ENCODE measurements around the gene FBXO34. TPM values are rescaled to one million over a fixed set of nuclear protein-coding genes. Genes with fewer than 3 reads are reported as not detected.

Gene FBXO34
- total RNA-seq, result 25.3 and 26.2 TPM in 2 replicates

- Mint-ChIP-seq H3K27ac (peak within 1 kb of the TSS; percentile 96), H3K9me3 (no peaks in the 10 kb centered on the region), H3K4me1 (peaks cover 32% of the 10 kb centered on the region), H3K36me3 (ENCODE audit: low read depth) (peaks cover 2% of the 10 kb centered on the region), H3K4me3 (peak within 1 kb of the TSS; percentile 91), H3K27me3 (no peaks in the 10 kb centered on the region)
- DNase-seq, result peak; percentile 100
- intact Hi-C loops (cut with micrococcal nuclease), result loop anchor here (1.0 to 10.0 kb wide), 7 partner anchors 59 to 166 kb away; partner anchors contain the start of gene DLGAP5
Observed at GRCh38 chr14:55270832-55271571, at the start of gene FBXO34. Gene FBXO34, plus strand, starts transcription at chr14:55271421. Its CDS starts 78,970 bp downstream, at chr14:55350391.

GRCh38 chr14:55221968-55222367 is 49.3 kb upstream of the FBXO34 start:
- Mint-ChIP-seq H3K4me3 (no peak overlapping the region), H3K27me3 (peaks cover 17% of the 10 kb centered on the region), H3K4me1 (peaks cover 3% of the 10 kb centered on the region), H3K36me3 (ENCODE audit: low read depth) (no peaks in the 10 kb centered on the region), H3K27ac (no peak overlapping the region), H3K9me3 (peaks cover 19% of the 10 kb centered on the region)
- intact Hi-C loops (cut with micrococcal nuclease), result no loop called here
- no peak for DNase-seq

- Mint-ChIP-seq H3K4me3 (no peak overlapping the region), H3K27me3 (peaks cover 17% of the 10 kb centered on the region), H3K4me1 (peaks cover 3% of the 10 kb centered on the region), H3K36me3 (ENCODE audit: low read depth) (no peaks in the 10 kb centered on the region), H3K9me3 (peaks cover 20% of the 10 kb centered on the region), H3K27ac (no peak overlapping the region)
- no peak for DNase-seq
- intact Hi-C loops (cut with micrococcal nuclease), result no loop called here
Observed at GRCh38 chr14:55223364-55223763, 47.9 kb upstream of the FBXO34 start.

GRCh38 chr14:55228261-55228660 is 43.0 kb upstream of the FBXO34 start:
- no peak overlapping the region for H3K4me3 Mint-ChIP-seq
- DNase-seq, result no peak
- peaks cover 17% of the 10 kb centered on the region for H3K27me3 Mint-ChIP-seq
- intact Hi-C loops (cut with micrococcal nuclease), result no loop called here
- H3K27ac Mint-ChIP-seq, result no peak overlapping the region
- H3K36me3 Mint-ChIP-seq (ENCODE audit: low read depth), result no peaks in the 10 kb centered on the region
- H3K9me3 Mint-ChIP-seq, result peaks cover 14% of the 10 kb centered on the region
- H3K4me1 Mint-ChIP-seq, result no peaks in the 10 kb centered on the region

GRCh38 chr14:55233591-55233990 is 37.6 kb upstream of the FBXO34 start:
- Mint-ChIP-seq H3K9me3 (no peaks in the 10 kb centered on the region), H3K4me1 (no peaks in the 10 kb centered on the region), H3K27ac (no peak overlapping the region), H3K27me3 (peaks cover 29% of the 10 kb centered on the region), H3K4me3 (no peak overlapping the region), H3K36me3 (ENCODE audit: low read depth) (no peaks in the 10 kb centered on the region)
- no peak for DNase-seq
- intact Hi-C loops (cut with micrococcal nuclease), result loop anchor here (10.0 kb wide), 1 partner anchor 1241 kb away; no protein-coding TSS in a partner anchor

GRCh38 chr14:55238019-55238680 is 33.1 kb upstream of the FBXO34 start:
- Mint-ChIP-seq H3K27ac (no peak overlapping the region), H3K9me3 (no peaks in the 10 kb centered on the region), H3K4me3 (no peak overlapping the region), H3K4me1 (peaks cover 3% of the 10 kb centered on the region), H3K27me3 (peaks cover 42% of the 10 kb centered on the region), H3K36me3 (ENCODE audit: low read depth) (no peaks in the 10 kb centered on the region)
- intact Hi-C loops (cut with micrococcal nuclease), result loop anchor here (10.0 kb wide), 1 partner anchor 1237 kb away; no protein-coding TSS in a partner anchor
- DNase-seq, result no peak

GRCh38 chr14:55239320-55239719 is 31.9 kb upstream of the FBXO34 start:
- Mint-ChIP-seq H3K9me3 (no peaks in the 10 kb centered on the region), H3K27ac (no peak overlapping the region), H3K4me1 (peaks cover 3% of the 10 kb centered on the region), H3K27me3 (peaks cover 44% of the 10 kb centered on the region), H3K36me3 (ENCODE audit: low read depth) (no peaks in the 10 kb centered on the region), H3K4me3 (no peak overlapping the region)
- DNase-seq, result no peak
- intact Hi-C loops (cut with micrococcal nuclease), result loop anchor here (10.0 kb wide), 1 partner anchor 1235 kb away; no protein-coding TSS in a partner anchor

- intact Hi-C loops (cut with micrococcal nuclease), result loop anchor here (10.0 kb wide), 1 partner anchor 194 kb away; no protein-coding TSS in a partner anchor
- H3K27ac Mint-ChIP-seq, result no peak overlapping the region
- no peak overlapping the region for H3K4me3 Mint-ChIP-seq
- peaks cover 3% of the 10 kb centered on the region for H3K4me1 Mint-ChIP-seq
- no peaks in the 10 kb centered on the region for H3K36me3 Mint-ChIP-seq (ENCODE audit: low read depth)
- H3K27me3 Mint-ChIP-seq, result peaks cover 36% of the 10 kb centered on the region
- H3K9me3 Mint-ChIP-seq, result no peaks in the 10 kb centered on the region
- no peak for DNase-seq
Observed at GRCh38 chr14:55240526-55241178, 30.6 kb upstream of the FBXO34 start.

GRCh38 chr14:55241673-55242072 is 29.5 kb upstream of the FBXO34 start:
- H3K4me1 Mint-ChIP-seq, result peaks cover 3% of the 10 kb centered on the region
- DNase-seq, result no peak
- no peaks in the 10 kb centered on the region for H3K9me3 Mint-ChIP-seq
- peaks cover 31% of the 10 kb centered on the region for H3K27me3 Mint-ChIP-seq
- intact Hi-C loops (cut with micrococcal nuclease), result loop anchor here (10.0 kb wide), 1 partner anchor 193 kb away; no protein-coding TSS in a partner anchor
- no peaks in the 10 kb centered on the region for H3K36me3 Mint-ChIP-seq (ENCODE audit: low read depth)
- no peak overlapping the region for H3K4me3 Mint-ChIP-seq
- H3K27ac Mint-ChIP-seq, result no peak overlapping the region

- H3K27me3 Mint-ChIP-seq, result peaks cover 38% of the 10 kb centered on the region
- no peak overlapping the region for H3K27ac Mint-ChIP-seq
- intact Hi-C loops (cut with micrococcal nuclease), result loop anchor here (10.0 kb wide), 1 partner anchor 191 kb away; no protein-coding TSS in a partner anchor
- no peaks in the 10 kb centered on the region for H3K9me3 Mint-ChIP-seq
- no peaks in the 10 kb centered on the region for H3K36me3 Mint-ChIP-seq (ENCODE audit: low read depth)
- H3K4me3 Mint-ChIP-seq, result no peak overlapping the region
- peaks cover 3% of the 10 kb centered on the region for H3K4me1 Mint-ChIP-seq
- DNase-seq, result no peak
Observed at GRCh38 chr14:55243386-55243785, 27.8 kb upstream of the FBXO34 start.

GRCh38 chr14:55243813-55244212 is 27.4 kb upstream of the FBXO34 start:
- Mint-ChIP-seq H3K4me3 (no peak overlapping the region), H3K4me1 (peaks cover 3% of the 10 kb centered on the region), H3K27me3 (peaks cover 42% of the 10 kb centered on the region), H3K9me3 (no peaks in the 10 kb centered on the region), H3K36me3 (ENCODE audit: low read depth) (no peaks in the 10 kb centered on the region), H3K27ac (no peak overlapping the region)
- intact Hi-C loops (cut with micrococcal nuclease), result loop anchor here (10.0 kb wide), 1 partner anchor 191 kb away; no protein-coding TSS in a partner anchor
- DNase-seq, result no peak

- Mint-ChIP-seq H3K4me1 (peaks cover 2% of the 10 kb centered on the region), H3K36me3 (ENCODE audit: low read depth) (no peaks in the 10 kb centered on the region), H3K9me3 (no peaks in the 10 kb centered on the region), H3K27ac (no peak overlapping the region), H3K27me3 (peaks cover 40% of the 10 kb centered on the region), H3K4me3 (no peak overlapping the region)
- intact Hi-C loops (cut with micrococcal nuclease), result loop anchor here (10.0 kb wide), 1 partner anchor 189 kb away; no protein-coding TSS in a partner anchor
- peak; percentile 79 for DNase-seq
Observed at GRCh38 chr14:55245657-55246268, 25.5 kb upstream of the FBXO34 start.

GRCh38 chr14:55248411-55248810 is 22.8 kb upstream of the FBXO34 start:
- no peak overlapping the region for H3K4me3 Mint-ChIP-seq
- no peak for DNase-seq
- H3K9me3 Mint-ChIP-seq, result no peaks in the 10 kb centered on the region
- no peaks in the 10 kb centered on the region for H3K36me3 Mint-ChIP-seq (ENCODE audit: low read depth)
- peaks cover 32% of the 10 kb centered on the region for H3K27me3 Mint-ChIP-seq
- H3K4me1 Mint-ChIP-seq, result peaks cover 2% of the 10 kb centered on the region
- intact Hi-C loops (cut with micrococcal nuclease), result loop anchor here (10.0 kb wide), 1 partner anchor 186 kb away; no protein-coding TSS in a partner anchor
- H3K27ac Mint-ChIP-seq, result no peak overlapping the region
